HCT116 (cell line): ENCODE measurements around the gene DOCK2.

Experiments used
- CEBPB ChIP-seq: IDR thresholded peaks from 2 replicates; pipeline ENCODE4 v1.6.1; 2012; ENCODE audit warnings: low read depth
- CTCF ChIP-seq, 3 experiments: fragments of 200-600 bp in 1 of 3; sonication (generic) in 1 of 3; IDR thresholded peaks in 2 of 3; conservative IDR thresholded peaks in 1 of 3; 2 replicates each; pipeline ENCODE4 v1.5.1; 2012 to 2017; ENCODE audit warnings: low read depth in 2 of 3, low read length in 2 of 3, antibody characterized with exemption in 1 of 3, borderline replicate concordance in 1 of 3, control low read depth in 1 of 3, mild to moderate bottlenecking in 1 of 3, mixed read lengths in 1 of 3, mixed run types in 1 of 3, moderate library complexity in 1 of 3; ENCODE audit not compliant: insufficient read depth in 1 of 3
- EZH2 ChIP-seq: fragments of 200-600 bp; sonication (generic); IDR thresholded peaks from 2 replicates; pipeline ENCODE4 v1.6.1; 2017; ENCODE audit warnings: antibody characterized with exemption, mixed run types
- FOSL1 ChIP-seq: IDR thresholded peaks from 2 replicates; pipeline ENCODE4 v1.6.1; 2012; ENCODE audit warnings: low read depth
- JUND ChIP-seq: IDR thresholded peaks from 2 replicates; pipeline ENCODE4 v1.6.1; 2012
- POLR2A ChIP-seq: IDR thresholded peaks from 2 replicates; pipeline ENCODE4 v1.7.0; 2011; ENCODE audit warnings: borderline replicate concordance; ENCODE audit not compliant: insufficient read depth, insufficient read length; ENCODE audit errors: extremely low read depth
- POLR2AphosphoS5 ChIP-seq: IDR thresholded peaks from 2 replicates; pipeline ENCODE4 v1.6.1; 2011; ENCODE audit warnings: mild to moderate bottlenecking, low read depth, low read length, moderate library complexity
- SIN3A ChIP-seq: IDR thresholded peaks from 2 replicates; pipeline ENCODE4 v1.6.1; 2012; ENCODE audit warnings: low read depth

- TF ChIP-seq CTCF (IDR thresholded peaks at IDR 0.05 in 2 of 3, conservative IDR thresholded peaks at IDR 0.05 in 1 of 3; ENCODE audit: borderline replicate concordance in 1 of 3, insufficient read depth in 1 of 3, low read depth in 2 of 3, low read length in 2 of 3) = no peak
- no peak for TF ChIP-seq JUND
- no peak for TF ChIP-seq EZH2
- no peak for TF ChIP-seq POLR2A
- no peak for TF ChIP-seq POLR2AphosphoS5
- no peak for TF ChIP-seq CEBPB
- no peak for TF ChIP-seq SIN3A
- TF ChIP-seq FOSL1 = no peak
These were observed 337.2 kb downstream of the DOCK2 start for GRCh38 chr5:169974121-169974770.
